ENCODE data around the gene PIAS3. TPM values are rescaled to one million over a fixed set of nuclear protein-coding genes. Genes with fewer than 3 reads are reported as not detected.

Gene PIAS3
- total and polyA plus RNA-seq, 2 donors (not counting 3 experiments of a cell fraction or from before 2014, with no cell fraction given): 50.1 to 71.8 TPM

- intact Hi-C loops (cut with micrococcal nuclease) (loop anchor here (2.0 kb wide), 2 partner anchors 14 to 48 kb away; partner anchors contain the start of gene PIAS3), dilution Hi-C loops (cut with MboI; ENCODE audit: extremely low pct_ligation_motif_present, low sequenced_read_pairs) (no loop called here)
- BruUV-seq (replicated peaks): no TSS peak
- Histone ChIP-seq H2AFZ (ENCODE audit: low read depth, low read length) (peak overlapping the region; percentile 69), H3K9me1 (replicated peaks; ENCODE audit: control insufficient read depth, extremely low read depth, insufficient read depth, low read length) (no peaks in the 10 kb centered on the region), H3K4me2 (ENCODE audit: insufficient read depth, low read length) (peak overlapping the region; percentile 79), H3K9ac (replicated peaks; ENCODE audit: extremely low read depth, insufficient read depth, low read length) (peak overlapping the region; percentile 71), H3K79me2 (ENCODE audit: control insufficient read depth, insufficient read depth, low read length) (no peaks in the 10 kb centered on the region), H3K9me3 (replicated peaks; ENCODE audit: control insufficient read depth, insufficient read depth, low read length) (no peaks in the 10 kb centered on the region), H3K4me1 (ENCODE audit: control insufficient read depth, extremely low read depth, insufficient read depth, low read length) (peaks cover 22% of the 10 kb centered on the region), H3K36me3 (ENCODE audit: control insufficient read depth in 2 of 2, extremely low read depth in 1 of 2, insufficient read depth in 2 of 2, low read length in 2 of 2) (peaks cover 21 to 30% of the 10 kb centered on the region in 2 experiments), H3K27me3 (ENCODE audit: control insufficient read depth in 2 of 2, insufficient read depth in 2 of 2, low read length in 2 of 2) (no peaks in the 10 kb centered on the region), H3K27ac (ENCODE audit: insufficient read depth, low read depth, low read length) (no peak overlapping the region), H4K20me1 (replicated peaks; ENCODE audit: control insufficient read depth, extremely low read depth, insufficient read depth, low read length) (no peaks in the 10 kb centered on the region), H3K4me3 (replicated peaks in 1 of 3; ENCODE audit: insufficient read depth in 1 of 3, low read depth in 1 of 3, low read length in 3 of 3) (peak overlapping the region; percentile 37 to 59 (median 58))
- ChIA-PET CTCF (interaction anchor here (0.7 to 9.1 kb wide), 38 partner anchors 9 to 187 kb away, joined by 3 to 154 read pairs (median 8); partner anchors contain the start of genes ANKRD34A, ANKRD35, HJV and ITGA10), POLR2A (interaction anchor here (0.6 to 3.0 kb wide), 2 partner anchors 14 to 205 kb away, joined by 3 to 13 read pairs; partner anchors contain the start of gene PIAS3)
- peak; percentile 26 for FAIRE-seq
- TF ChIP-seq FOS (IDR thresholded peaks at IDR 0.05; ENCODE audit: borderline replicate concordance, insufficient read depth, low read length) (no peak), EZH2 (IDR thresholded peaks at IDR 0.05; ENCODE audit: borderline replicate concordance, low read depth, low read length, severe bottlenecking) (no peak), POLR2A (IDR thresholded peaks at IDR 0.05; ENCODE audit: low read depth, low read length) (no peak), GATA2 (IDR thresholded peaks at IDR 0.05; ENCODE audit: insufficient read depth, insufficient read length, low read depth, low read length) (no peak), CTCF (IDR thresholded peaks at IDR 0.05; ENCODE audit: extremely low read depth in 1 of 2, insufficient read depth in 1 of 2, low read depth in 1 of 2, low read length in 2 of 2) (no peak), MYC (IDR thresholded peaks at IDR 0.05; ENCODE audit: low read depth, low read length) (no peak)
- no peak for DNase-seq (ENCODE audit: low read depth, low spot score)
Measured at GRCh38 chr1:145845144-145845513, 13.8 kb downstream of the PIAS3 start.
